ENCODE data around the gene SOX6.
"Not testable (repeated sequence)": the region's sequence is repeated elsewhere in the genome, so short reads cannot be mapped to it uniquely, and the experiment has no call there.

The SOX6 gene

DNA sequence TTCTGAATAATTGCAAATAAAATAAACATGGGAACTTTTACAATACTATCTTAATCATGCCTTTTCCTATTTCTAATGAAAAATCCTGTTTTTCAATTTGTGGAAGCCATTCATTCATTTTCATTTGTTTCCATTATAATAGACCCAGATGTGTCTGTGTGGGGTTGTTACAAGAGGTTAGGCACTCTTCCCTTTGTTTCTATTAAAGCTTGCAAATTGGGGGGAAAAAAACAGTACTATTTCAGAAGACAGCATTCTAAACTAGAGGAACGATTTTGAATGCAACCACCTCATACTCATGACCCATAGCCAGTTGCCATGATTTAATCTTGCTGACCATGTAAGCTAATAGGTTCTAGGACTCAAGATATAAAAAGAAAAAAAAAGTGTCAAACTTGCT, 175.5 kb downstream of the SOX6 start:
- no peak for DNase-seq

- DNase-seq: no peak
Measured at GRCh38 chr11:16179676-16180075, 176.7 kb downstream of the SOX6 start.

- no peak for DNase-seq
Measured at GRCh38 chr11:16178273-16178672, 178.1 kb downstream of the SOX6 start.

- no peak for DNase-seq
Measured at GRCh38 chr11:16177688-16178087, 178.7 kb downstream of the SOX6 start.

GRCh38 chr11:16173798-16174197, 182.5 kb downstream of the SOX6 start:
- no peak for DNase-seq

- DNase-seq: no peak
Measured at GRCh38 chr11:16171882-16172281, 184.5 kb downstream of the SOX6 start.

DNA sequence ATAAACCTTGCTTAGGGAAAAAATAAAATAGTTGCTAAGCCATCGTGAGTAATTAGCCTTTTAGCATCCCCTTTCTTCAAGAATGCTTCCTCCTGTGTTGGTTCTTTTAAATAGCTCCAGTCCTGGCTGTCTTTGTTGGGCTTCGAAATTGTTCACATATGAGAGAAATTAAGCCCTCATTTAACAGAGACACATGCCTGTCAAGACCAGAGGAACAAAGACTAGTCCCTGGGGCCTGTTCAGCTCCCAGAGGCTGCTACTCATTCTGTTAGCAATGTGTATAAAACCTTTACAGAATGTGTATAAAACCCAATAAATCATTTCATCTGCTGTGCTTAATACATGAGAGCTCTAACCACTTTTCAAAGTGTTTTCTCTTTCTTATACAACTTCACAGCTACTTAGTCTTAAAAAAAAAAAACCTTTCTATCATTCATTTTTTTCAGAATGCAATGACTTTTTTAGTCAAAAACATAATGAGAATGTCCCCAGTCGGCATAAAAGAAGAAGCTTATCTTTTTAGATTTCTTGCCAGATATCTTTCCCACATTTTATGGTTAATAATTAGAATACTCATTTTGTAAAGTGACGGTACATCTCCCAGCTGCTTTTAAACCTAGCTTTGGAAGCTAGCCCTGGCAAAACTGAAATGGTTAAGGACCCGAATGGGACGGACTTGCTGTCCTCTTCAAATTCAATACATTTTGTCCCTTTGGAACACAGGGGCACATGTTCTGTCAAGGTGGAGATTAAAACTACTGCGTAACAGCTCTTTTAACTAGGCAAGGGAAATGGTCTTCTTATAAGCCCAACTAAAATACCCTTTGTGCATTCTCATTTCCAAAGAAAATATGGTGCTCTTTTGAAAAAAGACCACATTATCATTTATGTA, 186.1 kb downstream of the SOX6 start:
- no peak for DNase-seq

DNA sequence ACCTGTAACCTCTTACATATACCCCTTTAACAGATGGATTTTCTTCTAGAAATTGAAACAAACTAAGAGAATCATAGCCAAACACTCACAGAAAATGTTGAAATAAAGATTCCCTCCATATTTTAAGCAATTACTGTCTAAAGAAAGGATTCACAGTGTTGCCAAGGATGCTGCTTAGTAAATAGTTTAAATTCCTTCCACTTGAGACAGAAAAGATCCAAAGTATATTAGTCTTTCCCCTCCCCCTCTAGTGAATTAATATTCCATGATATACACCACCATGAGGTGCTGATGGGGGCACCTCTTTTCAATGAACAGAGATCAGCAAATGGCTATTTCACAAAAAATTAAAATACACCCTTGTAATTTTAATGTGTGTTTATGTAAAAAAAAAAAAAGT, 186.8 kb downstream of the SOX6 start:
- DNase-seq: no peak

- DNase-seq: no peak
Measured at GRCh38 chr11:16167706-16168487, 188.4 kb downstream of the SOX6 start.

DNA sequence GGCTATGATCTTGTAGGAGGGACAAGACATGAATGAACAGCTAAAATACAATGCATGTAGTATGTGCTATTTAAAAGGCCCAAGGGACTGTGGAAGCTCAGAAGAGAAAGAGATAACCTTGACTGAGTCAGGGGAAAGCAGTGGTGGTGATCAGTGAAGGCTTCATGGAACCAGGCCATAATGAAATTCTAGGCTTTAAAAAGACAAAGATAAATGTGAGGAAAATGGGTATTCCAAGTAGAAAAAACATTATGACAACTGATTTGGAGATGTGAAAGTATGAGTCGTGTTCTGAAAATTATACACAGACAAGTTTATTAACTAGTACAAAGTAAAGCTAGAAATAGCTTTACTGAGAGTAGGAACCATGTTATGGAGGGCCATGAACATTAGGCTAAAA, 189.8 kb downstream of the SOX6 start:
- no peak for DNase-seq

DNA sequence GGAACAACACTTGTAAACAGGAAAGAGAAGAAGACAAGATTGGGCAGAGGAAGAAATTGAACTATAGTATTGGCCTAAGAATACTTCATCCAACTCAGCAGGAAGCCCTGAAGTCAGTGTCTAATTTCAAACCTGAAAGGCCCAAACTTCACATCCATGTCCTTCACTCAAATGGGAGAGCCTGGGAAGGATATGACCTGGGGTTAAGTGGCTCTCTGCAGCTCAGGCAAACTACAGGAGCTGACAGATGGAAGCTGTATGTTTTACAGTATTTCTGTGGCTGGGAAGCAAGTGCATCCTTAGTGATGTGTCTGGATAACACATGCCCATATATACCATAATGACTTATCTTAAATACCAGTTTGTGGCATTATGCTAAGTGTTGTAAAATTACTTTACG, 196.2 kb downstream of the SOX6 start:
- no peak for DNase-seq

- DNase-seq: no peak
Measured at GRCh38 chr11:16158426-16158994, 197.8 kb downstream of the SOX6 start.

DNA sequence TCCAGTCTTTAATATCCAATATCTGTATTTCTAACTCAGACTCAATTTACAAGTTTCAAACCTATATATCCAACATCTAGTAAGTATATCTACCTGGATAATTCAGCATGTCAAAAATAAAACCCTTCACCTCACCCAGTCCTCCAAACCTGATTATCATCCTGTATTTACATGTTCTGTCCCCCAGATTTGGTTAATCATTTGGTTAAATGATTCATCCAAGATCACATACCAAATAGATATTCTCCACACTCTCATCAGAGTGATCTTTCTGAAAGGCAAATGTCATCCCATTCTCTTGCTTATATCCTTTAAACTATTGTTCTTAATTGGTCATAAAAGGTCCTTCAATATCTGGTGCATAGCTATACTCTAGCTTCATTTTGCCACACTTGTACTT, 199.0 kb downstream of the SOX6 start:
- no peak for DNase-seq

- DNase-seq: no peak
Measured at GRCh38 chr11:16155448-16155847, 200.9 kb downstream of the SOX6 start.

- no peak for DNase-seq
Measured at GRCh38 chr11:16154715-16155396, 201.5 kb downstream of the SOX6 start.

- no peak for DNase-seq
Measured at GRCh38 chr11:16153951-16154350, 202.4 kb downstream of the SOX6 start.

DNA sequence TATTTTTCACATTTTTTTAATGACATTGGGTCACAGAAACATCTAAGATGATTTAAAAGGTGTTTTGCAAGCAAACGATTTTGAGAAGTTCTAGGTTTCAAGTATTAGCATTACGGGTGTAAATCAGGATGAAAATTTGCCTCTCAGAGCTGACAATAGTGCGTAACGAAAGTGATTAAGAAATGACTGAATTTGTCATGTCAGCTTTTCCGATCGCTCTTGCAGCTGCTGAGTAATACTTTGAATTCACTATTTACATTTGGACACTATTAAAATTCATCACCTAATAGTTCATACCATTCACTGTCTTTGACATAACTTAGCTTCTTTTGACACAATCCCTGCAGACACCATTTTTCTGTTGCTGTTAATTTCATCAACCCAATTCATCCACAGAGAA, 205.2 kb downstream of the SOX6 start:
- no peak for DNase-seq

- no peak for DNase-seq
Measured at GRCh38 chr11:16149476-16149875, 206.9 kb downstream of the SOX6 start.

GRCh38 chr11:16148301-16148931, 207.9 kb downstream of the SOX6 start:
- DNase-seq: no peak

GRCh38 chr11:16146980-16147379, 209.4 kb downstream of the SOX6 start:
- not testable (repeated sequence) for DNase-seq

DNA sequence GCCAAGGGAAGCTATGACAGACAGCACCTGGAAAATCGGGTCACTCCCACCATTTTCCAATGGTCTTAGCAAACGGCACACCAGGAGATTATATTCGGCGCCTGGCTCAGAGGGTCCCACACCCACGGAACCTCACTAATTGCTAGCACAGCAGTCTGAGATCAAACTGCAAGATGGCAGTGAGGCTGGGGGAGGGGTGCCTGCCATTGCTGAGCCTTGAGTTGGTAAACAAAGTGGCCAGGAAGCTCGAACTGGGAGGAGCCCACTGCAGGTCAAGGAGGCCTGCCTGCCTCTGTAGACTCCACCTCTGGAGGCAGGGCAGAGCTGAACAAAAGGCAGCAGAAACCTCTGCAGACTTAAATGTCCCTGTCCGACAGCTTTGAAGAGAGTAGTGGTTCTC, 214.7 kb downstream of the SOX6 start:
- not testable (repeated sequence) for DNase-seq

DNA sequence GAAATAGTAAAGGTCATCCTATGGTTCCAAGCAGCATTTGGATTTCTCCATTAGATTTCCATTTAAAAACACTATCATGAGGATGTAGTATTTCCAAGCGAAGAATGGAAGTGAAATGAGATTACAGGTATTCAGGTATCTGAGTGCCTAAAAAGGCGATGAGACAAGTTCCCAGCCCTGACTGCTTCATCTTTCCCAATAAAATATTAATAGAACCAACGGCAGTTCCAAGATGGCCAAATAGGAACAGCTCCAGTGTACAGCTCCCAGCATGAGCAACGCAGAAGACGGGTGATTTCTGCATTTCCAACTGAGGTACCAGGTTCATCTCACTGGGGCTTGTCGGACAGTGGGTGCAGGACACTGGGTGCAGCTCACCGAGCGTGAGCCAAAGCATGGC, 215.2 kb downstream of the SOX6 start:
- DNase-seq: not testable (repeated sequence)

Measured in NCI-H1694 treated with DMSO at 0.1 percent for 48 hours (cell line).